ENCODE measurements around the gene ZW10.
A peak's percentile ranks its signal among the peaks of the same experiment; 100 is the strongest.

Gene ZW10

GRCh38 chr11:113781682-113782081 lies 8.2 kb upstream of the ZW10 start:
- no peak for TF ChIP-seq CTCF (IDR thresholded peaks at IDR 0.05; ENCODE audit: control insufficient read depth, extremely low read depth, insufficient read depth)
- H3K4me3 ChIP-seq (ENCODE audit: low read depth, low read length): no peak overlapping the region
- DNase-seq (ENCODE audit: low read depth): peak; percentile 66

GRCh38 chr11:113779496-113779895 lies 6.0 kb upstream of the ZW10 start, which contains the start of gene CLDN25:
TSS of gene CLDN25 (plus strand) at chr11:113779796. CDS start at chr11:113779796, 0 bp downstream.
- no peak for DNase-seq (ENCODE audit: low read depth)
- TF ChIP-seq CTCF (IDR thresholded peaks at IDR 0.05; ENCODE audit: control insufficient read depth, extremely low read depth, insufficient read depth): no peak
- H3K4me3 ChIP-seq (ENCODE audit: low read depth, low read length): no peak within 1 kb of the TSS

- no peak overlapping the region for H3K4me3 ChIP-seq (ENCODE audit: low read depth, low read length)
- DNase-seq (ENCODE audit: low read depth): peak; percentile 72
These were observed 4.8 kb upstream of the ZW10 start for GRCh38 chr11:113778111-113778910.

GRCh38 chr11:113774174-113774503 lies 647 bp upstream of the ZW10 start:
- peak overlapping the region; percentile 90 for H3K4me3 ChIP-seq (ENCODE audit: low read depth, low read length)

More at GRCh38 chr11:113778111-113778910, 4.8 kb upstream of the ZW10 start:
- no peak for TF ChIP-seq CTCF (IDR thresholded peaks at IDR 0.05; ENCODE audit: control insufficient read depth, extremely low read depth, insufficient read depth)

GRCh38 chr11:113773092-113773415 lies 438 bp downstream of the ZW10 start:
- TF ChIP-seq CTCF (IDR thresholded peaks at IDR 0.05; ENCODE audit: control insufficient read depth, extremely low read depth, insufficient read depth): no peak
- no peak for DNase-seq (ENCODE audit: low read depth)
- peak overlapping the region; percentile 90 for H3K4me3 ChIP-seq (ENCODE audit: low read depth, low read length)

More at GRCh38 chr11:113774174-113774503, 647 bp upstream of the ZW10 start:
- no peak for DNase-seq (ENCODE audit: low read depth)
- TF ChIP-seq CTCF (IDR thresholded peaks at IDR 0.05; ENCODE audit: control insufficient read depth, extremely low read depth, insufficient read depth): no peak

GRCh38 chr11:113771964-113772363 lies 1.5 kb downstream of the ZW10 start:
- DNase-seq (ENCODE audit: low read depth): no peak
- peak overlapping the region; percentile 90; the same call in 1 of the 2 replicates for H3K4me3 ChIP-seq (ENCODE audit: low read depth, low read length)
- TF ChIP-seq CTCF (IDR thresholded peaks at IDR 0.05; ENCODE audit: control insufficient read depth, extremely low read depth, insufficient read depth): no peak
